ENCODE data around the gene GRM8.

GRCh38 chr7:127059475-127059874, 193.3 kb downstream of the GRM8 start:
- TF ChIP-seq CTCF (IDR thresholded peaks at IDR 0.05; ENCODE audit: borderline replicate concordance, extremely low read depth, low read length, poor library complexity, severe bottlenecking) (no peak), EZH2 (IDR thresholded peaks at IDR 0.05; ENCODE audit: borderline replicate concordance, low read depth, low read length, severe bottlenecking) (no peak)

All from DND-41 (cell line).